ENCODE measurements around the gene GAN.

The GAN gene

GRCh38 chr16:81388357-81388756 lies 73.6 kb downstream of the GAN start:
- ChIA-PET CTCF (interaction anchor here (1.4 kb wide), 1 partner anchor 16 kb away, joined by 6 read pairs; no protein-coding TSS in a partner anchor), POLR2A (no interaction called here)
- no peak for TF ChIP-seq ZNF585B (tag by site-specific recombination; IDR thresholded peaks at IDR 0.05)
- no peak for TF ChIP-seq ZNF280D (tag by site-specific recombination; IDR thresholded peaks at IDR 0.05)
- no peak for TF ChIP-seq YY1 (tag by site-specific recombination; IDR thresholded peaks at IDR 0.05)
- no peak for TF ChIP-seq ELK4 (IDR thresholded peaks at IDR 0.05; ENCODE audit: borderline replicate concordance, low read depth, low read length)
- no peak for TF ChIP-seq ZNF324 (tag by site-specific recombination; IDR thresholded peaks at IDR 0.05)
- TF ChIP-seq, protein P1, sequence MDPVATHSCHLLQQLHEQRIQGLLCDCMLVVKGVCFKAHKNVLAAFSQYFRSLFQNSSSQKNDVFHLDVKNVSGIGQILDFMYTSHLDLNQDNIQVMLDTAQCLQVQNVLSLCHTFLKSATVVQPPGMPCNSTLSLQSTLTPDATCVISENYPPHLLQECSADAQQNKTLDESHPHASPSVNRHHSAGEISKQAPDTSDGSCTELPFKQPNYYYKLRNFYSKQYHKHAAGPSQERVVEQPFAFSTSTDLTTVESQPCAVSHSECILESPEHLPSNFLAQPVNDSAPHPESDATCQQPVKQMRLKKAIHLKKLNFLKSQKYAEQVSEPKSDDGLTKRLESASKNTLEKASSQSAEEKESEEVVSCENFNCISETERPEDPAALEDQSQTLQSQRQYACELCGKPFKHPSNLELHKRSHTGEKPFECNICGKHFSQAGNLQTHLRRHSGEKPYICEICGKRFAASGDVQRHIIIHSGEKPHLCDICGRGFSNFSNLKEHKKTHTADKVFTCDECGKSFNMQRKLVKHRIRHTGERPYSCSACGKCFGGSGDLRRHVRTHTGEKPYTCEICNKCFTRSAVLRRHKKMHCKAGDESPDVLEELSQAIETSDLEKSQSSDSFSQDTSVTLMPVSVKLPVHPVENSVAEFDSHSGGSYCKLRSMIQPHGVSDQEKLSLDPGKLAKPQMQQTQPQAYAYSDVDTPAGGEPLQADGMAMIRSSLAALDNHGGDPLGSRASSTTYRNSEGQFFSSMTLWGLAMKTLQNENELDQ (tag by site-specific recombination; IDR thresholded peaks at IDR 0.05; ENCODE audit: low read depth), result no peak
- TF ChIP-seq ZNF624 (tag by site-specific recombination; IDR thresholded peaks at IDR 0.05), result no peak
- no peak for TF ChIP-seq ZNF654 (tag by site-specific recombination; IDR thresholded peaks at IDR 0.05; ENCODE audit: low read depth)
- no peak for TF ChIP-seq ZBTB6 (tag by site-specific recombination; IDR thresholded peaks at IDR 0.05)
- no peak for TF ChIP-seq ZNF112 (tag by site-specific recombination; IDR thresholded peaks at IDR 0.05)
- no peak for TF ChIP-seq ZFHX2 (tag by site-specific recombination; conservative IDR thresholded peaks at IDR 0.05)
- TF ChIP-seq ZNF664 (tag by site-specific recombination; IDR thresholded peaks at IDR 0.05), result no peak
- TF ChIP-seq ZNF473 (tag by site-specific recombination; IDR thresholded peaks at IDR 0.05), result no peak
- no peak for TF ChIP-seq PRDM4 (tag by site-specific recombination; IDR thresholded peaks at IDR 0.05)
- TF ChIP-seq ZNF544 (tag by site-specific recombination; IDR thresholded peaks at IDR 0.05), result no peak
- TF ChIP-seq HOXD13 (CRISPR knock-in tag; IDR thresholded peaks at IDR 0.05; ENCODE audit: borderline replicate concordance), result no peak
- H3K4me1 ChIP-seq (ENCODE audit: control insufficient read depth, insufficient read depth, low read length), result no peaks in the 10 kb centered on the region
- no peak overlapping the region for H3K4me3 ChIP-seq (ENCODE audit: low read depth, low read length)
- H3K36me3 ChIP-seq (ENCODE audit: control insufficient read depth in 2 of 2, insufficient read depth in 1 of 2, low read length in 2 of 2), result peaks cover 3 to 22% of the 10 kb centered on the region in 2 experiments; a peak in 2 of 3 replicates
- H3K27ac ChIP-seq (ENCODE audit: extremely low read depth, low read depth, low read length), result no peak overlapping the region
- no peaks in the 10 kb centered on the region for H3K9me3 ChIP-seq (ENCODE audit: control insufficient read depth, insufficient read depth, low read depth, low read length)
